Measurements from ENCODE around the gene VPS8.

GRCh38 chr3:184982076-184982475, 170.1 kb downstream of the VPS8 start:
- TF ChIP-seq CTCF (IDR thresholded peaks at IDR 0.05) (no peak), POLR2A (IDR thresholded peaks at IDR 0.05) (no peak)

Measured in esophagus squamous epithelium (tissue), 4 donors.